GM12874 (cell line): ENCODE data around the gene NRXN3.

Source experiments
- TF ChIP-seq, protein P1 (sequence below): IDR thresholded peaks from 2 replicates; pipeline ENCODE4 v1.5.1; 2011; ENCODE audit warnings: low read depth, mild to moderate bottlenecking, control low read depth, low read length, moderate library complexity; ENCODE audit not compliant: insufficient read depth

Gene NRXN3

DNA sequence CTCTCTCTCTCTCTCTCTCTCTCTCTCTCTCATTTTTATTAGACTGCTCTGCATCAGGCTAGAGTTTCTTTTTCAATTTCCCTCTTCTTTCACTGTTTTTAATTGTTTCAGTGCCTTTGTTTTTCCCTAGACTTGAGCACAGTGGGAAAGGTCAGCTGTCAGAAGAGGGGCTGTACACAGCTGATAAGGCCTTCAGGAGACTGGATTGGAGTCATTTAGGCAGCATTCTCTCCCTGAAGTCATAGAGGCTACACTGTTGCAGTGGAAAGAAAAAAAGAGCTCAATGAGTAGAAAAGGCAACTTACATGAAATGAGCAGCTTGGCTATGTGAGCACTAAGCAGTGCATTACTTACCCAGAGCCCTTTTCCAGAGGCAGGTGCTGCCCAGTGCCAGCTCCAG is 456.9 kb downstream of the NRXN3 start:
- TF ChIP-seq, protein P1, sequence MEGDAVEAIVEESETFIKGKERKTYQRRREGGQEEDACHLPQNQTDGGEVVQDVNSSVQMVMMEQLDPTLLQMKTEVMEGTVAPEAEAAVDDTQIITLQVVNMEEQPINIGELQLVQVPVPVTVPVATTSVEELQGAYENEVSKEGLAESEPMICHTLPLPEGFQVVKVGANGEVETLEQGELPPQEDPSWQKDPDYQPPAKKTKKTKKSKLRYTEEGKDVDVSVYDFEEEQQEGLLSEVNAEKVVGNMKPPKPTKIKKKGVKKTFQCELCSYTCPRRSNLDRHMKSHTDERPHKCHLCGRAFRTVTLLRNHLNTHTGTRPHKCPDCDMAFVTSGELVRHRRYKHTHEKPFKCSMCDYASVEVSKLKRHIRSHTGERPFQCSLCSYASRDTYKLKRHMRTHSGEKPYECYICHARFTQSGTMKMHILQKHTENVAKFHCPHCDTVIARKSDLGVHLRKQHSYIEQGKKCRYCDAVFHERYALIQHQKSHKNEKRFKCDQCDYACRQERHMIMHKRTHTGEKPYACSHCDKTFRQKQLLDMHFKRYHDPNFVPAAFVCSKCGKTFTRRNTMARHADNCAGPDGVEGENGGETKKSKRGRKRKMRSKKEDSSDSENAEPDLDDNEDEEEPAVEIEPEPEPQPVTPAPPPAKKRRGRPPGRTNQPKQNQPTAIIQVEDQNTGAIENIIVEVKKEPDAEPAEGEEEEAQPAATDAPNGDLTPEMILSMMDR, result no peak

DNA sequence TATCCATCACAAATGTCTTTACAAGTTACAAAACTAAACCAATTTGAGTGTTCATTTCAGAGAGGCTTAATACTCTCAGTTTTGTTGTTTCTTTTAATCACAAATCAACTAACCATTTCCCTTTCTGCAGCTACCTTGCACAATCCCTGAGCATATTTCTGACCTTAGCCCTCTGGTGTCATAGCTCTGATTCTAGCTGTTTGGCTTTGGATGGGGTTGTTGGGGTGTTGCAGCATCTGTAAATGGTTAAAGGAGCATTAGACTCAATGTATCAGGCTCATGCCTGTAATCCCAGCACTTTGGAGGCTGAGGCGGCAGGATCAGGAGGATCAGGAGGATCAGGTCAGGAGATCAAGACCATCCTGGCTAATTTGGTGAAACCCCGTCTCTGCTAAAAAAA is 461.4 kb downstream of the NRXN3 start:
- TF ChIP-seq, protein P1, result no peak

DNA sequence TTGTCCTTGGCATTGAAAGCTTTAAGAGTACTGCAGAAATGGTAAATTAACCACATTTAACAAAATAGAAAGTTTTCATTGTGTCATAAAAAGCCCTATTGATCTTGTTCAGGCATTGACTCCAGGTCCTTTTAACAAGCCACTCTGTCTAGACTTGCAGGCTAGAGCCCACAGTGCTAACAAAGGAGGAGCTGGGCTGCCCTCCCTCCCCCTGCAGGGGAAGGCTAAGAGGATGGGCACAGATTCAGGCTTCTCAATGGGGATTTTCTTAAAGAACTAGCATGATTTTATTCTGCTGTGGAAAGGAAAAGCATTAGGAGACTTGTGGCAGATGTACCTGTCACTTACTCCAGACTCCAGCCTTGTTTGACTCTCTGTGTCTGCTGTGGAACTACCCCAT is 463.6 kb downstream of the NRXN3 start:
- TF ChIP-seq, protein P1, result no peak

DNA sequence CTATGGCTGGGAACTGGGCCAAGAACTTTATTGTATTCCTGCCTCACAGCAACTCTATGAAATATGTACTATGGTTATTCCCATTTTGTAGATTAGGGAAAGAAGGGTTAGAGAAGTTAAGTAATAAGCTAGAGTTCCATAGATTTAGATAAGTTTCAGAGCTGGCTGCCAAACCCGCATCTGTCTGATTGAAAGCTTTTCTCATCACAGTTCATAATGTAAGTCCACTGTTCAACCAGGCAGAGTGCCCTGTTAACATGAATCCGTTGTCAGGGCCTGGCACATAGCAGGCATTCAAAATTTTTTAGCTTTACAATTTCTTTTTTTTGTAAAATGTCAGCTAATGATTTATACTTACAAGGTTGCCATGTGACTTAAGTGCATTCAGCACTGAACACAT is 467.3 kb downstream of the NRXN3 start:
- TF ChIP-seq, protein P1, result no peak

DNA sequence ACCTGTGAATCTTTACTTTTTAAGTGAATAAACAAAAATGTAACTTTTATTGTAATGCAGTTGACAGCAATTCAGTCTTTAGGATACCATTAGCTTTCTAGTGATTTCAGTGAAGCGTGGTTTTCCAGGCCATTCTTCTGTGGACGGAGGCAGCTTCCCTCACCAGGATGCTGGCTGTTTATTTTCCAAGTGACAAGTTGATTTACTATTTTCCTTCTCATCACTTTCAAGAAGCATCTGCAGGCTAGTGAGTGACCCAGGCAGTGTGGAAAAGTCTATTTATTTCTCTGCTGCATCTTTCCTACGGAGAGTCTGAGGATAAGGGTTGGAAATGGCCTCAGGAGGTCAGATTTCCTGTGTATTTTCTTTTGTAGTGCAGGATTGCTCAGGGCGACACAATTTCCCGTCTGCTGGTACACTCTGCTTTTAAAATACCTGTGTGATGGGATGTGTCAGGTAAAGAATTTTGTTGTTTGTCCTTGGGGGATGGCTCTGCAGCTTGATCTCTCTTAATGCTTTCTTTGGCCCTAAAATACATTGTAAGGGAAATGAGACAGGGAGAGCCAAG is 467.8 kb downstream of the NRXN3 start:
- TF ChIP-seq, protein P1, result no peak

DNA sequence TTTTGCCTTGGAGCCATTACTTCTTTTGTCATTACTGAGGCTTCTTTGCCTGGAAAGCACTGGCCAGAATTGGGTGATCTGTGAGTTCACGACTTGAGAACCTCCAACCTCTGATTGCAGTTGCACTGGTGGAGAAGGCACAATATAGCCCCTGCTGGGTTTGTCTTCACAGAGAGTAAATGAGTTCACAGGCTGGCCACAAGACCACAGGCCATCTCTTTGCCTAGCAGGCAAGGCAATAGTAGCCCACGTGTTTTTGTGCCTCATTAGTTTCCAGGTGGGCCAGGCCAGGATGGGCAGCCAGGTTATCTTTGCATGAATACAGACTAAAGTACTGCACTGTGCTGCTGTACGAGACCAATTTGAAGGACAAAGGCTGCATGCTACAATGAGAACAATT is 468.8 kb downstream of the NRXN3 start:
- TF ChIP-seq, protein P1, result no peak

DNA sequence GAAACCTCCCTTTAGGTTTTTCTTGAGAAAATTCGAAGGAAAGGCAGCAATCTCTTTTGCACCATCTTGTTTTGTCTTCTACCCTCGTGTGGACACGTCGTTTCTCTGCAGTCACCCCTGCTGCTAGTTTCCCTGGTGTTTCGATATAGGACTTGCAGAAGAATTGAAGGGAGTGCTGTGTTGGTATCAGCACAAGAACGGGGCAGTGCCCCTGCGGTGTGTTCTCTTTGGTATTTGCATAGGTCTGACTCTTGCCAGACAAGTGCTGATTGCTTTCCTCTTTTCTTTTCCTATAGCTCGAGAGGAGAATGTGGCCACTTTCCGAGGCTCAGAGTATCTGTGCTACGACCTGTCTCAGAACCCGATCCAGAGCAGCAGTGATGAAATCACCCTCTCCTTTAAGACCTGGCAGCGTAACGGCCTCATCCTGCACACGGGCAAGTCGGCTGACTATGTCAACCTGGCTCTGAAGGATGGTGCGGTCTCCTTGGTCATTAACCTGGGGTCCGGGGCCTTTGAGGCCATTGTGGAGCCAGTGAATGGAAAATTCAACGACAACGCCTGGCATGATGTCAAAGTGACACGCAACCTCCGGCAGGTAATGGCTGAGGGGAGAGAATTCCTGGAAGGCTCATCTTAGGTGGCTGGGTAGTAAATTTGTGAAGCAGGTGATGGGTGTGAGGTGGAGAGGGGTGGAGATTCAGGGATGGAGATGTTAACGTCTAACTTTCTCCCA is 474.8 kb downstream of the NRXN3 start:
- TF ChIP-seq, protein P1, result no peak
